Smooth muscle cell of the coronary artery (primary cell): ENCODE measurements around the gene CNTN6. TPM values are rescaled to one million over a fixed set of nuclear protein-coding genes. Genes with fewer than 3 reads are reported as not detected.

Experiments
- total RNA-seq: library from RNA; depleted of rRNA; stranded (reverse); fragments of >200 nt; gene quantifications from 2 replicates; pipeline ENCODE4 v1.2.3, GENCODE V29; 2014; ENCODE audit warnings: low replicate concordance

CNTN6 gene
- total RNA-seq, result under 0.01 TPM in 1 of 2 replicates, not detected in the other

DNA sequence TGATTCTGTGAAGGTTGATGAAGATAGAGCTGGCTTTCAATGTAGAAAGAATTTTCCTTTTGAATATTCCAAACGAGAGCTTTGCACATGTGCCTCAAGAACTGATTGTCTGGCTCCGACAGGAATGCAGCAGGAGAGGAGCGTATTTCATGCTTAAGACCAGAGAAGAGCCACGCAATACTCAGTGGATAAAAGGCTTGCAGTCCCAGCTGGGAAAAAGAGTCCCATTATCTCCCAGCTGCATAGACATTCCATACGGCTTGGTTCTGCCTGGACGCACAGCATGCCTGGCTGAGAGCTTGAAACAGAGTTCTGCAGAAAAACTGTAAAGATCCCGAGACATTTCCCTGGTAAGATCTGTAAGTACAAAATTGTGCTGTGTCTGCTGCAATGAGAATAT lies at the start of gene CNTN6:
TSS of gene CNTN6 (plus strand) at position 254 of the 400 bp plus-strand sequence. CDS start 54,985 bp downstream, outside the sequence.

